OCI-LY1 (cell line): ENCODE results near the gene TTYH1.

ENCODE experiments used
- CTCF ChIP-seq: fragments of 200-600 bp; sonication (generic), shearing (Covaris generic); IDR thresholded peaks from 2 replicates; pipeline ENCODE4 v1.5.1; 2017; ENCODE audit warnings: mild to moderate bottlenecking, antibody characterized with exemption, low read length, moderate library complexity, mixed read lengths
- EZH2 ChIP-seq: fragments of 200-600 bp; sonication (generic), shearing (Covaris generic); IDR thresholded peaks from 2 replicates; pipeline ENCODE4 v1.8.0; 2017; ENCODE audit warnings: borderline replicate concordance, mixed run types, mild to moderate bottlenecking, antibody characterized with exemption, low read length, moderate library complexity, mixed read lengths

- no peak for TF ChIP-seq CTCF
- TF ChIP-seq EZH2, result no peak
Measured at GRCh38 chr19:54379187-54379678, 36.0 kb upstream of the TTYH1 start.
